NCI-H446 treated with DMSO at 0.1 percent for 48 hours (cell line): ENCODE measurements around the gene CPA4.
"Not testable (repeated sequence)": the region's sequence is repeated elsewhere in the genome, so short reads cannot be mapped to it uniquely, and the experiment has no call there.

Experiments
- DNase-seq: peaks from one replicate; lab custom pipeline; 2025; lab: John Stamatoyannopoulos, UW

The CPA4 gene, protein sequence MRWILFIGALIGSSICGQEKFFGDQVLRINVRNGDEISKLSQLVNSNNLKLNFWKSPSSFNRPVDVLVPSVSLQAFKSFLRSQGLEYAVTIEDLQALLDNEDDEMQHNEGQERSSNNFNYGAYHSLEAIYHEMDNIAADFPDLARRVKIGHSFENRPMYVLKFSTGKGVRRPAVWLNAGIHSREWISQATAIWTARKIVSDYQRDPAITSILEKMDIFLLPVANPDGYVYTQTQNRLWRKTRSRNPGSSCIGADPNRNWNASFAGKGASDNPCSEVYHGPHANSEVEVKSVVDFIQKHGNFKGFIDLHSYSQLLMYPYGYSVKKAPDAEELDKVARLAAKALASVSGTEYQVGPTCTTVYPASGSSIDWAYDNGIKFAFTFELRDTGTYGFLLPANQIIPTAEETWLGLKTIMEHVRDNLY

DNA sequence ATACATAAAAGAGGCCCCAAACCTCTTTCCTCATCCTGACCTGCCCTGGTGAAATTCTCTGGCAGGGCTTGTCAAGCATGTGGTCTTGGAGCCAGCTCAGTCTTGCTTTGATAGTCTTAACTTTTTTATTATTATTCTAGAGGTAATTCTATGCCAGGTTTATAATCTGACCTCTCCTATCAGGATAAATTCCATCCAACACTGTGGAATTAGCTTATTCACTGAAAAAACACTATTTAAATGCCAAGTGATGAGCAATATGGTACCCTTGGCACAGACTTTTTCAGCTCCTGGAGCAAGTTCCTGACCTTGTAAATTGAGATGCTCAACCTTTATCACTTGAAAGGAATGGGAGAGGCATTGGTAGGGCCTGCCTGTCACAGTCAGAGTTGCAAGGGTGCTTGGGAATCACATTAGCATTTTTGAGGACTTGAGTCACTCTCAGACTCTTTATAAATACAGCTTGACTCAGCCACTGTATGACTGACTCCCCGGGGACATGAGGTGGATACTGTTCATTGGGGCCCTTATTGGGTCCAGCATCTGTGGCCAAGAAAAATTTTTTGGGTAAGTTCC, at the start of gene CPA4:
Gene CPA4 (plus strand): TSS at position 480 of the 576 bp plus-strand sequence. CDS start 20 bp downstream, at position 500.
- DNase-seq = peak; percentile 48

DNA sequence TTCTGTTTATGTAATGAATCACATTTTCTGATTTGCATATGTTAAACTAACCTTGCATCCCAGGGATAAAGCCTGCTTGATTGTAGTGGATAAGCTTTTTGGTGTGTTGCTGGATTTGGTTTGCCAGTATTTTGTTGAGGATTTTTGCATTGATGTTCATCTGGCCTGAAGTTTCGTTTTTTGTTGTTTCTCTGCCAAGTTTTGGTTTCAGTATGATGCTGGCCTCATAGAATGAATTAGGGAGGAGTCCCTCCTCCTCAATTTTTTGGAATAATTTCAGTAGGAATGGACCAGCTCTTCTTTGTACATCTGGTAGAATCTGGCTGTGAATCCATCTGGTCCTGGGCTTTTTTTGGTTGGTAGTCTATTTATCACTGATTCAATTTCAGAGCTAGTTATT, 49.5 kb upstream of the CPA4 start:
- peak; percentile 71 for DNase-seq

DNA sequence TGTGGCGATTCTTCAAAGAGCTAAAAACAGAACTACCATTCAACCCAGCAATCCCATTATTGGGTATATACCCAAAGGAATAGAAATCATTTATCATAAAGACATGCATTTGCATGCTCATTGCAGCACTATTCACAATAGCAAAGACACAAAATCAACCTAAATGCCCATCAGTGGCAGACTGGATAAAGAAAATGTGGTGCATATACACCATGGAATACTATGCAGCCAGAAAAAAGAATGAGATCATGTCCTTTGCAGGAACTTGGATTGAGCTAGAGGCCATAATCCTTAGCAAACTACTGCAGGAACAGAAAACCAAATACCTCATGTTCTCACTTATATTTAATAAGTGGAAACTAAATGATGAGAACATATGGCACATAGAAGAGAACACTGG, 46.5 kb upstream of the CPA4 start:
- DNase-seq = not testable (repeated sequence)

DNA sequence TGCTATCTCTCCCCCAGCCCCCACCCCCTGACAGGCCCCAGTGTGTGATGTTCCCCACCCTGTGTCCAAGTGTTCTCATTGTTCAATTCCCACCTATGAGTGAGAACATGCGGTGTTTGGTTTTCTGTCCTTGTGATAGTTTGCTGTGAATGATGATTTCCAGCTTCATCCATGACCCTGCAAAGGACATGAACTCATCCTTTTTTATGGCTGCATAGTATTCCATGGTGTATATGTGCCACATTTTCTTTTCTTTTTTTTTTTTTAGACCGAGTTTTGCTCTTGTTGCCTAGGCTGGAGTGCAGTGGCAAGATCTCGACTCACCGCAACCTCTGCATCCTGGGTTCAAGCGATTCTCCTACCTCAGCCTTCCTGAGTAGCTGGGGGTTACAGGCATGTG, 44.1 kb upstream of the CPA4 start:
- not testable (repeated sequence) for DNase-seq

DNA sequence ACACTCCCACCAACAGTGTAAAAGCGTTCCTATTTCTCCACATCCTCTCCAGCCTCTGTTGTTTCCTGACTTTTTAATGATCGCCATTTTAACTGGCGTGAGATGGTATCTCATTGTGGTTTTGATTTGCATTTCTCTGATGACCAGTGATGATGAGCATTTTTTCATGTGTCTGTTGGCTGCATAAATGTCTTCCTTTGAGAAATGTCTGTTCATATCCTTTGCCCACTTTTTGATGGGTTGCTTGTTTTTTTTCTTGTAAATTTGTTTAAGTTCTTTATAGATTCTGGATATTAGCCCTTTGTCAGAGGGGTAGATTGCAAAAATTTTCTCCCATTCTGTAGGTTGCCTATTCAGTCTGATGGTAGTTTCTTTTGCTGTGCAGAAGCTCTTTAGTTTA, 43.3 kb upstream of the CPA4 start:
- not testable (repeated sequence) for DNase-seq

DNA sequence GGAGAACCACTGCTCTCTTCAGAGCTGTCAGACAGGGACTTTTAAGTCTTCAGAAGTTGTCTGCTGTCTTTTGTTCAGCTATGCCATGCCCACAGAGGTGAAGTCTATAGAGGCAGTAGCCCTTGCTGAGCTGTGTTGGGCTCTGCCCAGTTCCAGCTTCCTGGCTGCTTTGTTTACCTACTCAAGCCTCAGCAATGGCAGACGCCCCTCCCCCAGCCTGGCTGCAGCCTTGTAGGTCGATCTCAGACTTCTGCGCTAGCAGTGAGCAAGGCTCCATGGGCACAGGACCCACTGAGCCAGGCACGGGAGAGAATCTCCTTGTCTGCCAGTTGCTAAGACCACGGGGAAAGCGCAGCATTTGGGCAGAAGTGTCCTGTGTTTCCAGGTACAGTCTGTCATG, 38.4 kb upstream of the CPA4 start:
- DNase-seq = no peak

DNA sequence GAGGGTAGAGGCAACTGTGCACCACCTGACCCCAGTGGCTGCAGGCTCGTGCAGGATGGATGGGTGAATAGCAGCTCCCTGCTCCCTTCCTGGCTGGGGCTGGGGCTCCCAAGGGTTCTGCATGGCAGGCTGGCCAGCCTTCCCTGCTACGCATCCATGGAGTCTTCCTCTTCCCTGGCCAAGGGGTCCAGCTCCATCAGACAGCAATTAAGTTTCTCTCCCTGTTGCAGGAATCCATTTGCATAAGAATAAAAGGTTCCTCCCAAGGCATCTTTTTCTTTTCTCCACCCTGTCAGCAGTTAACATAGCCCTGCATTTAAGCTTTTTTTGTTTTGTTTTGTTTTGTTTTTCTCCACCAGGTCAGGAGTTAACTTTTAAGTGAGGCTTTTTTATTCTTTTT, 36.3 kb upstream of the CPA4 start:
- no peak for DNase-seq

DNA sequence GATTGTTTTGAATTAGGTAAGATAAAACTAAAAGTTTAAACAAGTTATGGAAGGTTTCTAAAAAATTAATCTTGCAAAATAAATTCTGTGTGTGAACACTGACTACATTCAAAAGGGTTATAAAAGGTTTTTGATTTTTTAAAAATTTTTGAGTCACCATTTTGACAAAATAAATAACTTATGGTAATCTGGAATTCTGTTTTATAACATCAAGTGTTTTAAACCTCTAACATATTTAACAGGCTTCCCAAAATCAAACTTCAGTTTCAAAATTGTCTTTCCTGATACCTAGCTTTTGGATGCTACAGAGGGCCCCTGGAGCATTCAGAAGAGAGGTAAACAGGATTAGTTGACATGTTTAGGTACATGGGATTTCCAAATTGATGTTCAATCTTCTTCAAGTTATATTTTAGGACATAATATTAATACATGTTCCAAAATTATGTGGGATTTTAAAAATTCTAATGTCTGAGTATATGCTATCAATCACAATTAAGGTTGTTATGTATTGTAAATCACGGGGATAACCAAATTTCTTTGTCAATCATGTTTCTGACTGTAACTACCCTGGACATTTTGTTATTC, 34.4 kb upstream of the CPA4 start:
- no peak for DNase-seq

DNA sequence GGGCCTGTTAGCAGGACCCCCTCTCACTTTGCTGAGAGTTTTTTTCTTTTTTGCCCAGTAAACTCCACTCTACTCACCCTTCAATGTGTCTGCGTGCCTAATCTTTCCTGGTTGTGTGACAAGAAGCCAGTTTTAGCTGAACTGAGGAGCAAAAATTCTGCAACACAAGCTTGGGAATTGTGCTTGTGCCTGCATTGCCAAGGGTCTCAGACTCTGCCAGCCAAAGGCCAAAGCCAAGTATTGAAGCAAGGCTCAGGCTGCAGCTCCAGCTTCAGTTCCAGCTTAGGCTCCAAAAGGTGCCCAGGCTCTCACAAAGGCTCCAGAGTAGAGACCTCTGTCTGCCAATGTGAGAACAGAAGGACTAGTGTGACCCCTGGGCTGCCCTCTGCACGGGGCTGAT, 30.5 kb upstream of the CPA4 start:
- DNase-seq = no peak

DNA sequence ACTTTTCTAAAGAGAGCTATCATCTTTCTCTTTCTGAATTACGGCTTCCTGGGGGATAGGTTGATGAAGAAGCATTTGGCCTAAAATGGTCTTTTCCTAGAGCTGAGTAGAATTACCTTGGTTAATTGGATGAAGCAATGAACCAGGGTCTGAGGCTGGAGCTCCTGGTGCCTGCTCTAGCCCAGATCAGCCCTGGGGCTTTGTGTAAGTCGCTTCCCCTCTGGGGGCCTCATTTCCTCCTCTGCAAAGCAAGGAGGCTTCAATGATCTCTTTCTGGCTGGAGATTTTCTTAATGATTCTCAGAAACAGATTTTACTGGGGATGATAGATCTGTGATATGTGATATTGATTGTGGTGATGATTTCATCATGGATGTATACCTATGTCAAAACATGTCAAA, 29.8 kb upstream of the CPA4 start:
- DNase-seq = no peak

DNA sequence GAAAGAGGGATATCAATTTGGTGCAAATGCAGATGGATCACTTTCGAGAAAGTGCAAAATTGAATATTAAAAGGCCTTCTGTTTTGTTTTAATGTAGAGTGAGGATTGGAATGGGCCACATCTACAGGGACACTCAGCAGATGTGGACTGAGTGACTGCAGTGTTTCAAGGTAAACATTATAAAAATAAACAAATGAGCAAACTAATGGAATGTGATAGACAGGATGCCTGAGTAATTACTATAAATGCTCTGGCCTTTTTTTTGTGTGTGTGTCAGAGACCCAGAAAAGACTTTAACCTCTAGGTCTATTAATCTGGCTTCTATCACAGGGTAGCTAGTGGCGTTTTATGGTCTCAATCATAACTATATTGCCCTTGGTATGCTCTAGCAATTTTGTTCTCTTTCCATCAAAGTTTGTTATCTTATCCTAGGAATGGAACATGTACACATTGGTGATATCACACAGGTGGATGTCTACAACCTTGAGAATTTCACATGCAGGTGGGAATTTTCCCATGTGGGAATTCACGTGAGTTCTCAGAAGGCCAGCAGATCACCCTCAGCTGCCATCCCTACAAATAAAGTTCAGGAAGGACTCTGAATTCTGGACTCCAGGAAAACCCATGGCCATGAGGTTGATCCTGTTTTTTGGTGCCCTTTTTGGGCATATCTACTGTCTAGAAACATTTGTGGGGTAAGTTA, 26.6 kb upstream of the CPA4 start, which contains the start of gene CPA2:
Gene CPA2 (plus strand): TSS at position 606 of the 703 bp plus-strand sequence. CDS start 19 bp downstream, at position 625.
- DNase-seq = no peak

DNA sequence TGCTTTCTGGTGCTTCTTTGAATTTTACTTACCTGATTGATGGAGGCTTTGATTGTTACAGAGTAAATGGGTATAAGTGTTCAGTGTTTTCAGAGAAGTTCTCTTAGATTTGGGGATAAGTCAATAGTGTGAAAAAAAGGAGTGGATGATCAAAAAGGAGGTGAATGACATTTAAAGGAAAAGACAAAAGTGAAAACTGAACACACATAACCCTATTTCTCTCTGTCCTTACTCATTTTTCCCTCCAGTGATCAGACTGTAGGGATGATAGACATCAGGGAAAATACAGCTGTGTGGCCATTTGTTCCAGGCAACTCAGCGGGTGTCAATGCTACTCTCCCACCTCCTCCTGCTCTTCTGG, 26.0 kb upstream of the CPA4 start:
- DNase-seq = no peak

DNA sequence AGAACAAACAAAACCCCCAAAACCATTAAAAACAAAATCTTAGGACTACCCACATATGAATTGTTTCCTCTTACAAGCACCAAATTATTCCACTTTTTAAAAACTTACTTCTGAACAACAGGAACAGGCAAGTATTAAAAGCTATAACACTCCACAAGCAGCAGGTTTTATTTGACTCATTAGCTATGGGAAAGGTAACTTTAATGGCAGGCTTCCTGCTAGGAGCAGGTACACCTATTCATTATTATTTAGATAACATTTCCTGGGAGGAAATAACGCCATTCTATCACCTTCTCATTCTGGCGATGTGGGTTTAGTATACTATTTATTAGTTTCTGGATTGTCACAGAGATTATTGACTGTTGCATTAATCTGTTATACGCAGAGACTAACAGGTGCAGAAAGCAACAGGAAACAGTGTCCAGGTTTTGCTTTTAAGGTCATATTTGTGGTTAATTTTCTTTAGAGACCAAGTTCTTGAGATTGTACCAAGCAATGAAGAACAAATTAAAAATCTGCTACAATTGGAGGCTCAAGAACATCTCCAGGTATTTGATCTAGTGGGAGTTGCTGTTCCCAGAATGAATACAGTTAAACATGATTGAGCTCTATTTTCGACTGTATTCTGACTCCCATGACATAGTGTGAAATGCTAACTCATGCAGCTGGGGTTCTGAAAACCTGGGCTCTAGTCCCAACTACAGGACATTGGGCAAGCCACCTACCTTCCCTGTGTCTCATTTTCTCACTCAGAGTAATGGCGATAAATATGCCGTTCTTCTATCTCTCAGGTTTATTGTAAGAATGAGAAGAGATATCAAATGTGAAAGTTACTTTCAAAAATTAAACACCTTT, 24.3 kb upstream of the CPA4 start:
- no peak for DNase-seq

DNA sequence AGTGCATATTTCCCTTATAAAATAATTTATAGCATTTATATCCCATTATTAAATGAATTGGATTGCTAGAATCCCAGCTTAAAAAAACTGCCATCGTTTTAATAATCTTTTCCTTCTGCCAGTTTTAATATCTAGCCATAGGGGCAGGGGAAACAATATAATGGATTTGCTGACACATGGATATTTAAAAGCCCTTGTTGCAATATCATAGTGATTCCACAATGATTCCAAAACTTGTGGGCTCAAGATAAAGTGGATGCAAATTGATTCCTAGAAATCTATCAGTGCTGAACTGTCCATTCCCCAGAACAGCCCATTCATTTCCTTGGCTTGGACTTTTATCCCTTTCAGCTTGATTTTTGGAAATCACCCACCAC, 23.7 kb upstream of the CPA4 start:
- no peak for DNase-seq

DNA sequence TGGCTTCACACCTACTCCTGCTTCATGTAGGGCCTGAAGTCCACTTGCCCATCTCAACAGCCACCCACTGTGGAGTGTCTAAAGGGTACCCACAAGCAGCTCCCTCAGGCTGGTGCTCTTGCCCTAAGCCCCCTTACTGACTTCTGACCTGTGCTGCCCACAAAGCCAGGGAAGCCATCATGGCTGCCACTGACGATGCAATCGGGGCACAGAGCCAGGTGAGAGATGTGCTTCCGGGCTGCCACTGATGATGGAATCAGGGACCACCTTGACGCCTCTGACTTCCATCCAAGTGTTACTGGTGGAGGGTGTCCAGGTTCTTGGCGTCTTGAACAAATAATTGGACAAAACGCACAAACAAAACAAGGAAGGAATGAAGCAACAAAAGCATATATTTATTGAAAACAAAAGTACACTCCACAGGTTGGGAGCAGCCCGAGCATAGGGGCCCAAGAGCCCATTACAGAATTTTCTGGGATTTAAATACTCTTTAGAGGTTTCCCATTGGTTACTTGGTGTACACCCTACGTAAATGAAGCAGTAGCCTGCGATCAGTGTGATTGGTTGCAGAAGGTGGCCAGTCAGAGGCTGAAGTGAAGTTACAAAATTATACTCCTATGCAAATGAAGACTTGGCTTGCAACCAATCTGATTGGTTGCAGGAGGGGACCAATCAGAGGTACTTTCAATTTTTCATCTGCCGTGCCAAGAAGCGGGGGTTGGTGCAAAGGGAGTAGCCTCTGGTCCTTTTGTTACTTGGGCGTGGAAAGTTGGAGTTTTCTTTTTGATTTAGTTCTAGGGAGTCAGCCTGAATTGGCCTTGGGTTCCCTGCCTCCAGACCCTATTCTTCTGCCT, 21.8 kb upstream of the CPA4 start:
- DNase-seq = no peak

DNA sequence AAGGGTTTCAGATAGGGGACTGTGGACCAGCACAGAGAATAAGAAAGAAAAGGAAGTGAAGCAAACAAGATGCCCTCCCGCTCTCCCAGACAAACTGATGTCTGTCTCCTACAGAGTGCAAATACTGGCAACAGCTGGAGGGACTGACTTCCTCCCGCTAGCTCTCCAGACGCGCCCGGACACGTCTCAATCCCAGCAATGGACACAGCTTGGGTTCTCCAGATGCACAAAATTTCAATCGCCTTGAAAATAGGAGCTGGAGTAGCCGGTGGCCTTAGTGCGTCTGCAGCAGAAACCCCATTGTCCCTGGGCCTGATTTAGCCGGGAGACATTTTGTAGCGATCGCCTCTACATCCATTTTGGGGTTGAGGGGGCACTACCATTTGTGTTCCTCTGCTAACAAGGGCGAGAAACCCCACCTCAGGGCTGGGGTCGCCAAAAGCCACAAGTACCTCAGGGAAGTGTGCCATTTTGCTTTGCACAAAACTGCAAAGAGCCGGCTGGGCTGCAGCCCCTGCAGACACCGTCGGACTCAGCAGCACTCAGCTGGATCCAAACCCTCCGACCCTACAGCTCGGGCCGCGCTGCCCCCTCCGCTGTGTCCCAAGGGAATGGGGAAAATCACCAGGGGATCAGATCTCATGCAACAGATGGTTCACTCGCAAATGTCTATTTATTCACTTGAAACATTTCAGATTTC, 20.4 kb upstream of the CPA4 start:
- DNase-seq = peak; percentile 63

DNA sequence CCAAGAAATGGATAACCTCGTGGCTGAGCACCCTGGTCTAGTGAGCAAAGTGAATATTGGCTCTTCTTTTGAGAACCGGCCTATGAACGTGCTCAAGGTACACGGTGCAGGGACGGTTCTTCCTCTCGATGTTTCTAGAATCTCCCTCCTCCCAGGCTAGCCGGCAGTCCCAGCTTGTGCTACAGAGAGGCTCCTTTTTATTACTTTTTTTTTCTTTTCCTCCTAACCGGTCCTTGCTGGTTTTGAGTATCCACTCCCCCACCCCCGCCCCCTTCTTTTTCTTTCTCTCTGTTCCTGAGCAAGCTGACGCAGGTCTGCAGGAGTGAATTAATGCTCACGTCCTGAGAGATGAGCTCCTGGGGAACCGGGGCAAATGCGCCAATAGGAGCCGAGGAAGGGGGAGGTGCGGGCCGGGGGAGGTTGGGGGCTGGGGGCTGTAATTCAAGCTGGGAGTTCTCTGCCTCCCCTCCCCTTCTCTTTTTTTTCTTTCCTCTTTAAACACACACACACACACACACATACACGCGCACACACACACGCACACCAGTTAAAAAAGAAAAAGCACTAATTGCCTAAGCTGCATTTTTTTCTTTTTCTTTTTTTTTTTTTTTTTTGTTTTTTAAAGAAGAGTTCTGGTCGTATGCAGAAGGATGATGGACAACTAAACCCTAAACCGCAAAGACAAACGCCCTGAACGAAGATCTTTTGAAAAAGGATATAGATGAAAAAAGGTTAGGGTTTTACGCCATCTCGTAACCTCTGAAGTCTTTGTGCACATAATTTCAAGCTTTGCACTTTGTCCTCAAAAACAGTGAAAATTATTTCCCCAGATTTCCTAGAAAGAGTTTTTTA, 19.7 kb upstream of the CPA4 start:
- DNase-seq = peak; percentile 80

DNA sequence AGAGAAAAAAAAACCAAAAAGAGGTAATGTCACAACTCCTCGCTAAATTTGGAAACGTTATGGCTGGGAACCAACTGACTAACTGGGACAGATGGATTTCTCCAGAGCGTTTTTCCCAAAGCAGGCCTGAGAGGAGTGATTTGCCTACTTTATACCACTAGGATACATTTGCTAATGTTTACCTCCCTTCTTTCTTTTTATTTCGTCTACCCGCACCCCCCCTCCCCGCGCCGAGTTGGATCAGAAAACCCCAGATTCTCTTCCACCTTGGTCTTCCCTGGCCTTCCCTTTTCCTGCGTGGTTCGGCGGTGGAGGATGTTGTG, 19.1 kb upstream of the CPA4 start:
- DNase-seq = peak; percentile 70

DNA sequence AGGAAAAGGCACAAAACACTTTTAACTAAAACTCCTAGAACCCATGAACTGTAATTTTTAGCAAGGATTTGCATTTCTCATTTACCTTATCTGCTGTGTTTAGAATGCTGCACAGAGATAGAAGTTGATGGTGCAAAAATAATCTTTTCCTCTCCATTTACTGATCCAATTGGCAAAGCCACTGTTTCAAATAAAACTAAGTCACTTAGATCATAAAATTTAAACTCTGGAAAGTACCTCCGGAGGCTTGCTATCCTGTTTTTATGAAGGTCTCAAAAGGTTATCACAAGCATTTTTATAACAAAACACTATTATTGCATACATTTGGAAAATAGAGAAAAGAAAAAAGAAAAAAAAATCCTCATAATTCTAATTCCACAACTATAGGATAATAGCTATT, 18.7 kb upstream of the CPA4 start:
- no peak for DNase-seq
